Measurements from ENCODE around the gene UGT2B15. TPM values are rescaled to one million over a fixed set of nuclear protein-coding genes. Genes with fewer than 3 reads are reported as not detected.

Gene UGT2B15
- total RNA-seq, 1 donor from 2014 or later, result 0.57 TPM

DNA sequence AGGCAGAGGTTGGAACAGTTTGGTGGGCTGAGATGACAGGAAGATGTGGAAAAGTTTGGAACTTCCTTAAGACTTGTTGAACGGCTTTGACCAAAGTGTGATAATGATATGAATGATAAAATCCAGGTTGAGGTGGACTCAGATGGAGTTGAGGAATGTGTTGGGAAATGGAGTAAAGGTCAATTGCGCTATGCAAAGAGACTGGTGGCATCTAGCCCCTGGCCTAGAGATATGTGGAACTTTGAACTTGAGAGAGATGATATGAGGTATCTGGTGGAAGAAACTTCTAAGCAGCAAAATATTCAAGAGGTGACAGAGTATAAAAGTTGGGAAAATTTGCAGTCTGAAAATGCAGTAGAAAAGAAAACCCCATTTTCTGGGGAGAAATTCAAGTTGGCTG, 73.0 kb downstream of the UGT2B15 start:
- Mint-ChIP-seq H3K9me3 (ENCODE audit: low read depth) (no peaks in the 10 kb centered on the region), H3K27me3 (no peaks in the 10 kb centered on the region), H3K36me3 (ENCODE audit: insufficient read depth) (no peaks in the 10 kb centered on the region), H3K4me3 (ENCODE audit: low read depth) (no peak overlapping the region), H3K4me1 (ENCODE audit: low read depth) (peaks cover 2% of the 10 kb centered on the region), H3K27ac (no peak overlapping the region)
- no peak for TF ChIP-seq CTCF (IDR thresholded peaks at IDR 0.05; ENCODE audit: unreplicated experiment)
- DNase-seq (ENCODE audit: low spot score, unreplicated experiment), result no peak

Other genes with a start within 250 kb of the UGT2B15 start
- gene TMPRSS11E, start 223.2 kb downstream of the UGT2B15 start, total RNA-seq, result 0.12 and 0.13 TPM in 2 replicates
- not detected in 2 replicates for gene UGT2B17, start 94.3 kb downstream of the UGT2B15 start, total RNA-seq
- not detected in 2 replicates for gene UGT2B10, start 145.3 kb upstream of the UGT2B15 start, total RNA-seq

Data from progenitor cell of endocrine pancreas (in vitro differentiated cells).